Endothelial cell of umbilical vein (primary cell): ENCODE results near the gene RAD9B. TPM values are rescaled to one million over a fixed set of nuclear protein-coding genes. Genes with fewer than 3 reads are reported as not detected.

ENCODE experiments used
- BruUV-seq: library from RNA; stranded (reverse); fragments of 400-500 nt; replicated peaks from 2 replicates; lab custom pipeline; 2021; lab: Mats Ljungman, UMichigan
- CTCF ChIA-PET: fragments of 300-600, 350-600 bp; sonication (Branson Sonifier 250); formaldehyde crosslinking; loops from one replicate; lab custom pipeline; 2021; ENCODE audit warnings: antibody characterized with exemption, inconsistent platforms; lab: Charles Lee
- POLR2A ChIA-PET: fragments of 300-600, 350-600 bp; sonication (Branson Sonifier 250); formaldehyde crosslinking; loops from one replicate; lab custom pipeline; 2021; ENCODE audit warnings: antibody characterized with exemption, inconsistent platforms; lab: Charles Lee
- DNase-seq: peaks from one replicate; pipeline ENCODE4 v3.0.0-alpha.2; 2011; ENCODE audit warnings: low read depth, low spot score
- FAIRE-seq: peaks from 2 replicates; lab custom pipeline; 2011; peaks lifted over from hg19 to GRCh38; lab: Jason Lieb, UNC
- H2AFZ ChIP-seq: 2 replicates; pipeline ENCODE4 v1.6.0; 2012; ENCODE audit warnings: low read depth, low read length, control low read depth, inconsistent platforms
- H3K27ac ChIP-seq: 2 replicates; pipeline ENCODE4 v1.5.1; 2011; ENCODE audit warnings: low read depth, mild to moderate bottlenecking, control low read depth, low read length, moderate library complexity; ENCODE audit not compliant: insufficient read depth
- H3K27me3 ChIP-seq, 2 experiments: 2 replicates each; pipeline versions ENCODE4 v1.6.0 to v1.6.1; 2011; ENCODE audit warnings: low read length in 2 of 2, mixed read lengths in 1 of 2; ENCODE audit not compliant: control insufficient read depth in 2 of 2, insufficient read depth in 2 of 2
- H3K36me3 ChIP-seq, 2 experiments: 2 replicates in 1 of 2; 3 replicates in 1 of 2; pipeline ENCODE4 v1.5.1; 2011; ENCODE audit warnings: low read length in 2 of 2, mild to moderate bottlenecking in 1 of 2, moderate library complexity in 1 of 2; ENCODE audit not compliant: control insufficient read depth in 2 of 2, insufficient read depth in 2 of 2; ENCODE audit errors: extremely low read depth in 1 of 2
- H3K4me1 ChIP-seq: 3 replicates; pipeline ENCODE4 v1.5.1; 2011; ENCODE audit warnings: mild to moderate bottlenecking, low read length; ENCODE audit not compliant: control insufficient read depth, insufficient read depth; ENCODE audit errors: extremely low read depth
- H3K4me2 ChIP-seq: 2 replicates; pipeline ENCODE4 v1.6.1; 2011; ENCODE audit warnings: low read length, control low read depth, mixed read lengths; ENCODE audit not compliant: insufficient read depth
- H3K4me3 ChIP-seq, 3 experiments: fragments of 200-600 bp in 1 of 3; sonication (generic), shearing (Covaris generic) in 1 of 3; replicated peaks in 1 of 3; 2 replicates each; pipeline ENCODE4 v1.5.1; 2011 to 2016; ENCODE audit warnings: control low read depth in 3 of 3, low read length in 3 of 3, mild to moderate bottlenecking in 2 of 3, inconsistent platforms in 1 of 3, low read depth in 1 of 3, moderate library complexity in 1 of 3; ENCODE audit not compliant: insufficient read depth in 1 of 3
- H3K79me2 ChIP-seq: 2 replicates; pipeline ENCODE4 v1.6.0; 2012; ENCODE audit warnings: low read length, inconsistent platforms; ENCODE audit not compliant: control insufficient read depth, insufficient read depth
- H3K9ac ChIP-seq: replicated peaks from 2 replicates; pipeline ENCODE3; 2011; ENCODE audit warnings: low read length, control low read depth; ENCODE audit not compliant: insufficient read depth; ENCODE audit errors: extremely low read depth
- H3K9me1 ChIP-seq: replicated peaks from 3 replicates; pipeline ENCODE4 v1.6.0; 2011; ENCODE audit warnings: mild to moderate bottlenecking, low read length; ENCODE audit not compliant: control insufficient read depth, insufficient read depth; ENCODE audit errors: extremely low read depth
- H3K9me3 ChIP-seq: replicated peaks from 2 replicates; pipeline ENCODE4 v1.5.1; 2012; ENCODE audit warnings: low read length, inconsistent platforms; ENCODE audit not compliant: control insufficient read depth, insufficient read depth
- H4K20me1 ChIP-seq: replicated peaks from 2 replicates; pipeline ENCODE3; 2011; ENCODE audit warnings: mild to moderate bottlenecking, low read length; ENCODE audit not compliant: control insufficient read depth, insufficient read depth; ENCODE audit errors: extremely low read depth
- EZH2 ChIP-seq: IDR thresholded peaks from 2 replicates; pipeline ENCODE4 v1.6.1; 2012; ENCODE audit warnings: borderline replicate concordance, low read depth, mild to moderate bottlenecking, moderate library complexity, low read length, inconsistent platforms; ENCODE audit not compliant: severe bottlenecking
- FOS ChIP-seq: IDR thresholded peaks from 2 replicates; pipeline ENCODE4 v1.6.1; 2011; ENCODE audit warnings: mild to moderate bottlenecking, low read length, moderate library complexity, borderline replicate concordance; ENCODE audit not compliant: insufficient read depth
- GATA2 ChIP-seq: IDR thresholded peaks from 2 replicates; pipeline ENCODE4 v1.7.0; 2011; ENCODE audit warnings: low read depth, mild to moderate bottlenecking, moderate library complexity, mixed read lengths, low read length; ENCODE audit not compliant: insufficient read length, insufficient read depth
- JUN ChIP-seq: IDR thresholded peaks from 2 replicates; pipeline ENCODE4 v1.6.1; 2011; ENCODE audit warnings: borderline replicate concordance, low read depth; ENCODE audit not compliant: insufficient read length, insufficient read depth
- MYC ChIP-seq: IDR thresholded peaks from one replicate; pipeline ENCODE4 v1.6.1; 2011; ENCODE audit warnings: mild to moderate bottlenecking, low read depth, low read length
- POLR2A ChIP-seq: IDR thresholded peaks from 2 replicates; pipeline ENCODE4 v1.6.1; 2012; ENCODE audit warnings: low read depth, mild to moderate bottlenecking, control low read depth, low read length
- POLR2AphosphoS5 ChIP-seq: IDR thresholded peaks from 2 replicates; pipeline ENCODE4 v1.6.1; 2012; ENCODE audit warnings: low read depth, mild to moderate bottlenecking, control low read depth, low read length, moderate library complexity; ENCODE audit not compliant: insufficient read depth
- dilution Hi-C: fragments of 300-500 bp; cut with MboI; formaldehyde crosslinking; loops from one replicate; pipeline ENCODE4 v1.15.0; 2019; ENCODE audit warnings: low sequenced_read_pairs; ENCODE audit not compliant: extremely low pct_ligation_motif_present
- intact Hi-C: fragments of 100-400 bp; cut with micrococcal nuclease; formaldehyde crosslinking; loops from one replicate; pipeline ENCODE4 v1.10.0; 2022
- polyA plus RNA-seq, 4 experiments: library from polyadenylated mRNA; depleted of rRNA in 3 of 4; stranded (reverse) in 3 of 4; unstranded in 1 of 4; fragments of >200 nt; gene quantifications; 2 replicates each; pipeline versions ENCODE4 v1.2.1 to v1.2.3, GENCODE V29; 2011 to 2012; ENCODE audit warnings: missing spikeins in 1 of 4
- total RNA-seq: library from RNA; stranded (reverse); gene quantifications from 2 replicates; pipeline ENCODE4 v1.2.3, GENCODE V29; 2021
- TF ChIP-seq, protein P1 (sequence below), 2 donors: IDR thresholded peaks; 1 replicate in 1 of 2; 2 replicates in 1 of 2; pipeline ENCODE4 v1.5.1; 2011; ENCODE audit warnings: low read length in 2 of 2, mild to moderate bottlenecking in 2 of 2, moderate library complexity in 2 of 2, control low read depth in 1 of 2, inconsistent platforms in 1 of 2, low read depth in 1 of 2; ENCODE audit not compliant: insufficient read depth in 1 of 2; ENCODE audit errors: extremely low read depth in 1 of 2
- TF ChIP-seq, protein P2 (sequence below): IDR thresholded peaks from 2 replicates; pipeline ENCODE4 v1.6.1; 2011; ENCODE audit not compliant: insufficient read depth, insufficient read length

Gene RAD9B
- total and polyA plus RNA-seq, 2 donors (not counting 3 experiments of a cell fraction or from before 2014, with no cell fraction given) = 0.11 to 0.15 TPM

DNA sequence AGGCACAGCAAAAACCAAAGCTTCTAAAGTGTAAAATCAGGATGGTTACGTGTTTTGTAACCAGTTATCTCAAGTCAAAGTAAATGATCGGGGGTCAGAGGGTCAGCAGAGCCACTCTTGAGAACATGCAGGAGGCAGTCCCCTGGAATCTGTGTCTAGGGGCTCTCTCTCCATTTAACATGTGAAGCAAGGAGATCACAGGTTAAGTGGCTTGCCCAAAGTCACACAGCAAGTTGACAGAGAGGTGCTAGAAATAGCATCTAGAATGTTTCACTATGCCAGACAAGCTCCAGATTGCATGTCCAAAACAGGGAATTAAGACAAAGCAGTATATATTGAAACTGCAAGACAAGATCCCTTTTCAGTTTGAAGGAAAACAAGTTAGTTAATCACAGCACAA lies 47.6 kb downstream of the RAD9B start:
- peaks cover 27% of the 10 kb centered on the region for H3K4me1 ChIP-seq
- peaks cover 0 to 3% of the 10 kb centered on the region in 2 experiments for H3K36me3 ChIP-seq
- TF ChIP-seq JUN = no peak
- no peak for TF ChIP-seq EZH2
- TF ChIP-seq, protein P1, sequence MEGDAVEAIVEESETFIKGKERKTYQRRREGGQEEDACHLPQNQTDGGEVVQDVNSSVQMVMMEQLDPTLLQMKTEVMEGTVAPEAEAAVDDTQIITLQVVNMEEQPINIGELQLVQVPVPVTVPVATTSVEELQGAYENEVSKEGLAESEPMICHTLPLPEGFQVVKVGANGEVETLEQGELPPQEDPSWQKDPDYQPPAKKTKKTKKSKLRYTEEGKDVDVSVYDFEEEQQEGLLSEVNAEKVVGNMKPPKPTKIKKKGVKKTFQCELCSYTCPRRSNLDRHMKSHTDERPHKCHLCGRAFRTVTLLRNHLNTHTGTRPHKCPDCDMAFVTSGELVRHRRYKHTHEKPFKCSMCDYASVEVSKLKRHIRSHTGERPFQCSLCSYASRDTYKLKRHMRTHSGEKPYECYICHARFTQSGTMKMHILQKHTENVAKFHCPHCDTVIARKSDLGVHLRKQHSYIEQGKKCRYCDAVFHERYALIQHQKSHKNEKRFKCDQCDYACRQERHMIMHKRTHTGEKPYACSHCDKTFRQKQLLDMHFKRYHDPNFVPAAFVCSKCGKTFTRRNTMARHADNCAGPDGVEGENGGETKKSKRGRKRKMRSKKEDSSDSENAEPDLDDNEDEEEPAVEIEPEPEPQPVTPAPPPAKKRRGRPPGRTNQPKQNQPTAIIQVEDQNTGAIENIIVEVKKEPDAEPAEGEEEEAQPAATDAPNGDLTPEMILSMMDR (IDR thresholded peaks at IDR 0.05; ENCODE audit: extremely low read depth in 1 of 2, insufficient read depth in 1 of 2, low read depth in 1 of 2, low read length in 2 of 2) = no peak
- no peak for TF ChIP-seq GATA2
- no peak for TF ChIP-seq POLR2AphosphoS5
- BruUV-seq = no TSS peak
- H4K20me1 ChIP-seq = no peaks in the 10 kb centered on the region
- intact Hi-C loops = loop anchor here (5.0 kb wide), 1 partner anchor 193 kb away; the partner anchor contains the start of gene PPP1CC
- H3K9me3 ChIP-seq = no peaks in the 10 kb centered on the region
- ChIA-PET POLR2A (no interaction called here), CTCF (interaction anchor here (1.7 to 7.0 kb wide), 2 partner anchors 51 to 338 kb away, joined by 3 to 88 read pairs; no protein-coding TSS in a partner anchor)
- dilution Hi-C loops = no loop called here
- no peak overlapping the region for H3K4me2 ChIP-seq
- no peak overlapping the region for H3K9ac ChIP-seq
- no peak overlapping the region for H2AFZ ChIP-seq
- peaks cover 52% of the 10 kb centered on the region for H3K79me2 ChIP-seq
- FAIRE-seq = no peak
- H3K4me3 ChIP-seq = no peak overlapping the region
- H3K27ac ChIP-seq = no peak overlapping the region
- DNase-seq = no peak
- no peaks in the 10 kb centered on the region for H3K9me1 ChIP-seq
- no peaks in the 10 kb centered on the region for H3K27me3 ChIP-seq

DNA sequence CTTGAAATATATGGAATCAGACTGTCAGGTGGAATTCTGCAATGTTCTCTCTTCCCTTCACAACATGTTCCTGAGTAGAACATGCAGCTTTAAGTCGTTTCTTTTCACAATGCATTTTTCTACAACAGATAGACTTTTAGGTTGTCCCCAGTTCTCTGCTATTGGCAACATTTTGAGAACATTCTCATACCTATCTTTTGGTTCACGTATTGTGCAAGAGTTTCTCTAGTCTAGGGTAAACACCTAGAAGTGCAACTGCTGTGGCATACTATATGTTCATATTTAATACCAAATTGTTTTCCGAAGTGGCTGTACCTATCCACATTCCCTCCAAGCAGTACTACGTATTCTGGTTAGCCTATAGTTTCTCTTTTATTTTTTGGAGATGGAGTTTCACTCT lies 48.9 kb downstream of the RAD9B start:
- no peaks in the 10 kb centered on the region for H4K20me1 ChIP-seq
- no peak overlapping the region for H3K4me3 ChIP-seq
- H3K79me2 ChIP-seq = peaks cover 61% of the 10 kb centered on the region
- peaks cover 18% of the 10 kb centered on the region for H3K4me1 ChIP-seq
- DNase-seq (no peak), FAIRE-seq (no peak)
- no peak overlapping the region for H3K9ac ChIP-seq
- dilution Hi-C loops = no loop called here
- peaks cover 0 to 3% of the 10 kb centered on the region in 2 experiments for H3K36me3 ChIP-seq
- H2AFZ ChIP-seq = no peak overlapping the region
- H3K9me1 ChIP-seq = no peaks in the 10 kb centered on the region
- CTCF ChIA-PET = interaction anchor here (7.0 kb wide), 1 partner anchor 50 kb away, joined by 88 read pairs; no protein-coding TSS in a partner anchor
- no peak overlapping the region for H3K4me2 ChIP-seq
- no peaks in the 10 kb centered on the region for H3K9me3 ChIP-seq
- H3K27me3 ChIP-seq = no peaks in the 10 kb centered on the region
- BruUV-seq = no TSS peak
- TF ChIP-seq JUN (no peak), POLR2AphosphoS5 (no peak), POLR2A (no peak), GATA2 (no peak), EZH2 (no peak), MYC (no peak), FOS (no peak)
- TF ChIP-seq, protein P1 (IDR thresholded peaks at IDR 0.05; ENCODE audit: extremely low read depth in 1 of 2, insufficient read depth in 1 of 2, low read depth in 1 of 2, low read length in 2 of 2) = no peak
- TF ChIP-seq, protein P2, sequence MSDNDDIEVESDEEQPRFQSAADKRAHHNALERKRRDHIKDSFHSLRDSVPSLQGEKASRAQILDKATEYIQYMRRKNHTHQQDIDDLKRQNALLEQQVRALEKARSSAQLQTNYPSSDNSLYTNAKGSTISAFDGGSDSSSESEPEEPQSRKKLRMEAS = no peak
- POLR2A ChIA-PET = no interaction called here
- no peak overlapping the region for H3K27ac ChIP-seq
- intact Hi-C loops = no loop called here
